K562 (cell line): ENCODE data around the gene FAM50A. TPM values are rescaled to one million over a fixed set of nuclear protein-coding genes. Genes with fewer than 3 reads are reported as not detected.

Source experiments
- BRD4 ChIP-seq: fragments of 200-600 bp; sonication (generic); IDR thresholded peaks from 2 replicates; pipeline ENCODE4 v1.6.1; 2017; ENCODE audit warnings: inconsistent platforms
- EHMT2 ChIP-seq: fragments of 450-650 bp; IDR thresholded peaks from 2 replicates; pipeline ENCODE4 v1.6.1; 2018; ENCODE audit warnings: antibody characterized with exemption
- ELK3 ChIP-seq: fragments of 450-650 bp; formaldehyde crosslinking; IDR thresholded peaks from 2 replicates; pipeline ENCODE4 v1.4.0; 2020; ENCODE audit warnings: mild to moderate bottlenecking
- GATA2 ChIP-seq: sonication (generic); formaldehyde crosslinking; IDR thresholded peaks from 2 replicates; pipeline ENCODE4 v1.4.0; 2020; ENCODE audit warnings: mild to moderate bottlenecking, missing genetic modification reagents
- JUND ChIP-seq, 2 experiments: IDR thresholded peaks; 2 replicates in 1 of 2; 3 replicates in 1 of 2; pipeline ENCODE4 v1.6.1; 2011; ENCODE audit warnings: borderline replicate concordance in 2 of 2, low read depth in 2 of 2, low read length in 2 of 2, improper control_type of control experiment in 1 of 2, missing biosample characterization in 1 of 2, missing genetic modification characterization in 1 of 2, missing genetic modification reagents in 1 of 2
- NEUROD1 ChIP-seq: fragments of 150-350 bp; IDR thresholded peaks from 2 replicates; pipeline ENCODE4 v1.6.1; 2014; ENCODE audit warnings: borderline replicate concordance, low read length, low read depth; ENCODE audit not compliant: partially characterized antibody
- PKNOX1 ChIP-seq: fragments of 450-650 bp; IDR thresholded peaks from 2 replicates; pipeline ENCODE4 v1.6.1; 2016
- POLR2AphosphoS5 ChIP-seq: IDR thresholded peaks from 2 replicates; pipeline ENCODE4 v1.6.1; 2011; ENCODE audit warnings: mild to moderate bottlenecking, low read depth, low read length, moderate library complexity; ENCODE audit not compliant: control insufficient read depth, insufficient read depth
- SIN3B ChIP-seq: fragments of 450-650 bp; IDR thresholded peaks from 2 replicates; pipeline ENCODE4 v1.6.1; 2017; ENCODE audit warnings: low read depth, mild to moderate bottlenecking, moderate library complexity
- SMARCB1 ChIP-seq: IDR thresholded peaks from 2 replicates; pipeline ENCODE4 v1.6.1; 2011; ENCODE audit warnings: improper control_type of control experiment, low read depth; ENCODE audit not compliant: insufficient read length
- TBL1XR1 ChIP-seq, 2 experiments: IDR thresholded peaks; 2 replicates each; pipeline ENCODE4 v1.6.1; 2012; ENCODE audit warnings: improper control_type of control experiment in 2 of 2, low read length in 2 of 2, mild to moderate bottlenecking in 1 of 2
- ZFP30 ChIP-seq: fragments of 250-450 bp; sonication (Bioruptor Pico); IDR thresholded peaks from 2 replicates; pipeline ENCODE4 v1.8.0; 2022; ENCODE audit warnings: moderate library complexity, mild to moderate bottlenecking, inconsistent platforms, borderline replicate concordance
- ZNF347 ChIP-seq: fragments of 450-650 bp; formaldehyde crosslinking; IDR thresholded peaks from 2 replicates; pipeline ENCODE4 v1.4.0; 2020; ENCODE audit warnings: low read depth, mild to moderate bottlenecking, moderate library complexity
- ZNF592 ChIP-seq: fragments of 450-650 bp; IDR thresholded peaks from 2 replicates; pipeline ENCODE4 v1.6.1; 2017; ENCODE audit warnings: antibody characterized with exemption, mild to moderate bottlenecking
- ZNF699 ChIP-seq: fragments of 250-450 bp; sonication (Bioruptor Pico); IDR thresholded peaks from 2 replicates; pipeline ENCODE4 v1.8.0; 2021; ENCODE audit warnings: mild to moderate bottlenecking, moderate library complexity; ENCODE audit not compliant: insufficient replicate concordance
- polyA plus RNA-seq, 8 experiments: library from polyadenylated mRNA; depleted of rRNA in 4 of 8; stranded (reverse) in 5 of 8; unstranded in 3 of 8; fragments of >200 nt; fragmentation: Nextera tagmentation in 2 of 8; fragmentation: Illumina TruSeq in 1 of 8; extraction: Ambion mirVana in 2 of 8; extraction: Trizol in 1 of 8; gene quantifications; 2 replicates each; pipeline versions ENCODE4 v1.2.1 to v1.2.3, GENCODE V29; 2011 to 2014; ENCODE audit warnings: inconsistent platforms in 1 of 8, missing spikeins in 1 of 8
- total RNA-seq, 7 experiments: library from RNA; depleted of rRNA in 6 of 7; stranded (reverse); fragments of >200 nt in 6 of 7; fragmentation: Illumina TruSeq in 2 of 7; extraction: Trizol in 2 of 7; gene quantifications; 2 replicates each; pipeline versions ENCODE4 v1.2.1 to v1.2.3, GENCODE V29; 2011 to 2021; ENCODE audit warnings: low replicate concordance in 1 of 7

The FAM50A gene
- total and polyA plus RNA-seq, 9 of the 15 experiments (the other 6 are each of a cell fraction or from before 2014, with no cell fraction given) = 4.4 to 114 (median 67.3) TPM

GRCh38 chrX:154428176-154429171, 15.5 kb upstream of the FAM50A start, which contains the start of gene ATP6AP1 (continued):
- TF ChIP-seq ZNF592 (0 out of 2 replicates have a peak, but pooled peaks have one; percentile 34), NEUROD1 (peak; percentile 83), ZFP30 (no peak), ZNF699 (CRISPR knock-in tag) (no peak), EHMT2 (no peak), SMARCB1 (no peak), ZNF347 (no peak), PKNOX1 (peak; percentile 100), SIN3B (peak; percentile 63; the same call in 1 of the 2 replicates), JUND (IDR thresholded peaks at IDR 0.05; ENCODE audit: borderline replicate concordance, low read depth, low read length) (no peak), JUND (tag; IDR thresholded peaks at IDR 0.05; ENCODE audit: borderline replicate concordance, low read depth, low read length) (0 out of 3 replicates have a peak, but pooled peaks have one; percentile 4), TBL1XR1 (IDR thresholded peaks at IDR 0.05; ENCODE audit: low read length in 2 of 2) (no peak), GATA2 (CRISPR knock-in tag) (no peak), ELK3 (CRISPR knock-in tag) (no peak), BRD4 (no peak), POLR2AphosphoS5 (no peak)
